ENCODE measurements around the gene GAPDHS. TPM values are rescaled to one million over a fixed set of nuclear protein-coding genes. Genes with fewer than 3 reads are reported as not detected.
A peak's percentile ranks its signal among the peaks of the same experiment; 100 is the strongest.

The GAPDHS gene
- polyA plus RNA-seq, 1 donor from 2014 or later, result not detected

GRCh38 chr19:35502751-35503150 is 30.5 kb upstream of the GAPDHS start:
- Mint-ChIP-seq H3K4me1 (peaks cover 0 to 2% (median 1%) of the 10 kb centered on the region in 3 donors), H3K27ac (no peak overlapping the region), H3K27me3 (peaks cover 24% of the 10 kb centered on the region), H3K4me3 (no peak overlapping the region), H3K36me3 (peaks cover 3% of the 10 kb centered on the region), H3K9me3 (no peaks in the 10 kb centered on the region)

- no peaks in the 10 kb centered on the region for H3K9me3 Mint-ChIP-seq
- peaks cover 3 to 12% (median 11%) of the 10 kb centered on the region in 3 donors for H3K4me1 Mint-ChIP-seq
- H3K27me3 Mint-ChIP-seq, result peaks cover 30% of the 10 kb centered on the region
- H3K36me3 Mint-ChIP-seq, result peaks cover 2% of the 10 kb centered on the region
- no peak overlapping the region for H3K27ac Mint-ChIP-seq
- H3K4me3 Mint-ChIP-seq, result no peak overlapping the region
Observed at GRCh38 chr19:35506011-35506410, 27.2 kb upstream of the GAPDHS start.

- Mint-ChIP-seq H3K27ac (peak overlapping the region in 1 of 3 donors; percentile 5), H3K9me3 (no peaks in the 10 kb centered on the region), H3K4me3 (no peak overlapping the region), H3K36me3 (peaks cover 2% of the 10 kb centered on the region), H3K27me3 (peaks cover 27% of the 10 kb centered on the region), H3K4me1 (peaks cover 3 to 12% (median 11%) of the 10 kb centered on the region in 3 donors)
Observed at GRCh38 chr19:35507561-35507960, 25.7 kb upstream of the GAPDHS start.

GRCh38 chr19:35508129-35508528 is 25.1 kb upstream of the GAPDHS start:
- Mint-ChIP-seq H3K36me3 (no peaks in the 10 kb centered on the region), H3K27ac (no peak overlapping the region), H3K27me3 (peaks cover 27% of the 10 kb centered on the region), H3K9me3 (no peaks in the 10 kb centered on the region), H3K4me3 (no peak overlapping the region), H3K4me1 (peaks cover 3 to 12% (median 11%) of the 10 kb centered on the region in 3 donors)

DNA sequence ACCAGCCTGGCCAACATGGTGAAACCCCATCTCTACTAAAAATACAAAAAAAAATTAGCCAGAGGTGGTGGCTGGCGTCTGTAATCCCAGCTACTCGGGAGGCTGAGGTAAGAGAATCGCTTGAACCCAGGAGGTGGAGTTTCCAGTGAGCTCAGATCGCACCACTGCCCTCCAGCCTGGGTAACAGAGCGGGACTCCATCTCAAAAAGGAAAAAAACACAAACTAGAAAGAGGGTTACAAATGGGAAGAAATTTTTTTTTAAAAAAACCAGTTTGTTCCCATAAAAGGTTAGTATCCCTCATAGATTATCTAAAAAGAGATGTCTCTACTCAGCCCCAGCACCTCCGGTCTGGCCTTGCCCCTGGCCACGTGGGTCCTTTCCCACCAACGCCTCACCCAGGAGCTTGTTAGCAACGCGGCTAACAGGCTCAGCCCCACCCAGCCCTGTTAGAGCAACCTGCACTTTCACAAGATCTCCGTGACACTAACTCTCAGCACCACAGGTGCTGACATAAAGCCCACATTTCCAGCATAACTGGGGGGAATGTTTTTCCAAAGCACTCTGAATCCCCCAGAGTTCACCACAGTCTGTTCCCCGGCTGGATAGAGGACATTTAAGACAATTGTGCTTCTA is 24.1 kb upstream of the GAPDHS start:
- no peaks in the 10 kb centered on the region for H3K9me3 Mint-ChIP-seq
- H3K27me3 Mint-ChIP-seq, result peaks cover 25% of the 10 kb centered on the region
- H3K4me1 Mint-ChIP-seq, result peaks cover 3 to 12% (median 11%) of the 10 kb centered on the region in 3 donors
- peak overlapping the region; percentile 2 to 88 (median 77) for H3K4me3 Mint-ChIP-seq
- no peaks in the 10 kb centered on the region for H3K36me3 Mint-ChIP-seq
- H3K27ac Mint-ChIP-seq, result no peak overlapping the region

DNA sequence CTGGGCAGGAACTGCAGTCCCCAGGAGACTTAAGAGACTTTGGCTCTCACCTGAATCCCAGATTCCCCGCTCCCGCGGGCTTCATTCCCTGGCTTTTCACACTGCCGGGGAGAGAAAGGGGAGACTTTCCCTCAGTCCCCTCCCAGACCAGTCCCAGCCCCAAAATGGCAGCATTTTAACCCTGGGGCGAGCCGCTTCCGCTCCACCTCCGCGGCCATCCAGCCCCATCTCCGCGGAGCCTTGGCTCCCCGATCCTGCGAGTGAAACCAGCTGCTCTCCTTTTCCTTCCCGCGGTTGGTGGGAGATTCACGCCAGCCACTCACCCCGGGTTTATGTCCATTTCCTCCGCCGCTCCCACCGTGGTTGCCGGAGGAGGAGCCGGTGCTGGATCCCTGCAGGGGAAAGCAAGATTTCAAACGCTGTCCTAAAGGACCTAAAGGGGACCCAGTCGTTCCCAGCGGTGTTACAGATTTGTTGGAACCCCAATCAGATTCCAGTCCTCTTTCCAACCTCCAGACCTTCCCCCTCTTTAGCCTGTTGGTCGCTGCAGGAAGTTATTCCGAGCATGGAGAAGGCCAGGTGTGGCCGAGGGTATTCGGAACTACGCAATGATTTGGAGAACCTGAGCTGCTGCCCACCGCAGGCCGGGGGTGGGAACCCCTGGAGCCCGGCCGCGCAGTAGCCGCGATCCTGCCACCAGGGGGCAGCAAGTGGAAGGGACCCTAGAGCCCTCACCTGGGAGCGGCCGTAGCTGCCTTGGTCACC is 23.2 kb upstream of the GAPDHS start:
- Mint-ChIP-seq H3K4me3 (peak overlapping the region; percentile 2 to 88 (median 77)), H3K9me3 (no peaks in the 10 kb centered on the region), H3K36me3 (no peaks in the 10 kb centered on the region), H3K27me3 (peaks cover 25% of the 10 kb centered on the region), H3K27ac (no peak overlapping the region), H3K4me1 (peaks cover 3 to 12% (median 11%) of the 10 kb centered on the region in 3 donors)

GRCh38 chr19:35510626-35510964 is 22.7 kb upstream of the GAPDHS start:
- H3K4me3 Mint-ChIP-seq, result peak overlapping the region; percentile 2 to 88 (median 77)
- H3K27me3 Mint-ChIP-seq, result peaks cover 21% of the 10 kb centered on the region
- no peak overlapping the region for H3K27ac Mint-ChIP-seq
- peaks cover 3 to 12% (median 11%) of the 10 kb centered on the region in 3 donors for H3K4me1 Mint-ChIP-seq
- no peaks in the 10 kb centered on the region for H3K36me3 Mint-ChIP-seq
- no peaks in the 10 kb centered on the region for H3K9me3 Mint-ChIP-seq

DNA sequence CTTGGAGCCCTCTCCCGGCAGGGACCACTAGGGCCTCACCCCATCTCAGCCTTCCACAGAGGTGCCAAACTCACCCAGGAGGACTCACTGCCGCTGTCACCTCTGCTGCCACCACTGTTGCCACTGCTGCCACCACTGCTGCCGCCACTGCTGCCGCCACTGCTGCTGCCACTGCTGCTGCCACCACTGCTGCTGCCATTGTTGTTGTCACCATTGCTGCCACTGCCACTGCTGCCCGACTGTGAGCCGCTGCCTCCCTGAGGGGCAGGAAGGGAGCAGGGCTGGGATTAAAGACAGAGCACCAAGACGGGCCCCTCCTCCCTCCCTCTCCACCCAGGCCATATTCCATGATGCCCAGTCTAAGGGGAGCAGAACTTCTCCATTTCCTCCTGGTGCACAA is 21.9 kb upstream of the GAPDHS start:
- no peak overlapping the region for H3K4me3 Mint-ChIP-seq
- H3K27ac Mint-ChIP-seq, result no peak overlapping the region
- no peaks in the 10 kb centered on the region for H3K36me3 Mint-ChIP-seq

DNA sequence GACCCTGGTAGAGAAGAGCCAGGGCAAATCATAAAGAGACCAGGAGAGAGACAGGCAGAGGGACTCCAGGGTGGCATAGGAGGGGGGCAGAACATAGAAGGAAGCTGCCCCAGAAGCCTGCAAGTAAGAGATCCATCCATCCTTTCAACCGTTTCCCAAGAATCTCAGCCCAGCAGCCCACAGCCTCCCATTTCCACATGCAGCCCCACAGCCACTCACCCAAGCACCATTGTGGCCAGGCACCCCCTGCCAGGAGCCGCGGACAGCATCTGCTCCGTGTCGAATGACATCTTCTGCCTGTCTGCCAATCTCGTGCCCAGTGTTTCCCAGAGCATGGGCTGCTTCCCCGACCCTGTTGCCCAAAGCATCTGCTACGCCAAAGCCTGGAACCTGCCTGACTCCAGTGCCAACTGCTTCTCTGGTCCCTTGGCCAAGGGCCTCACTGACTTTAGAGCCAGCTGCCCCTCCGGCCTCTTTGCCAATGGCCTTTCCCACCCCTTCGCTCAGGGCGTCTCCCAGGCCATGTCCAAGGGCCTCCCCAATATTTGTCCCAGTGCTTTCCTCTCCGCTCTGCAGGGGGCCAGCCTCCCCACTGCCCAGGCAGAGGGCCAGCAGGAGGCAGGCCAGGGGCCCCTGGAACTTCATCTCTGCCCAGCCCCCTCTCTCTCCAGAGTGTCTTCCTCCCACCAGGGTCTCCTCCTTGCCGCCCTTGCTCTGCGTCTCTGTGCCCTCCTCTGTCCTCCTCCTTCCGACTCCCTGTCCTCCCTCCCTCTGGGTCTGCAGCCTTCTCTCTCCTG is 20.2 kb upstream of the GAPDHS start:
- Mint-ChIP-seq H3K9me3 (peaks cover 0 to 2% (median 0%) of the 10 kb centered on the region in 3 donors), H3K4me1 (peaks cover 3 to 10% (median 10%) of the 10 kb centered on the region in 3 donors), H3K27ac (peak overlapping the region in 1 of 3 donors; percentile 27), H3K27me3 (peaks cover 13% of the 10 kb centered on the region), H3K4me3 (no peak overlapping the region), H3K36me3 (peaks cover 2% of the 10 kb centered on the region)

More for the DNA sequence above, 21.9 kb upstream of the GAPDHS start:
- H3K4me1 Mint-ChIP-seq, result peaks cover 3 to 12% (median 11%) of the 10 kb centered on the region in 3 donors
- peaks cover 18% of the 10 kb centered on the region for H3K27me3 Mint-ChIP-seq
- no peaks in the 10 kb centered on the region for H3K9me3 Mint-ChIP-seq

GRCh38 chr19:35513628-35514281 is 19.5 kb upstream of the GAPDHS start, which contains the start of gene DMKN:
Gene DMKN (minus strand): TSS chr19:35513649. CDS start chr19:35513475, 174 bp downstream.
- Mint-ChIP-seq H3K9me3 (peaks cover 0 to 2% (median 0%) of the 10 kb centered on the region in 3 donors), H3K4me3 (no peak within 1 kb of the TSS), H3K36me3 (peaks cover 2% of the 10 kb centered on the region), H3K4me1 (peaks cover 3 to 10% (median 4%) of the 10 kb centered on the region in 3 donors), H3K27ac (peak within 1 kb of the TSS in 1 of 3 donors; percentile 27), H3K27me3 (peaks cover 17% of the 10 kb centered on the region)

GRCh38 chr19:35514282-35514809 is 18.9 kb upstream of the GAPDHS start:
- Mint-ChIP-seq H3K27me3 (peaks cover 15% of the 10 kb centered on the region), H3K36me3 (peaks cover 2% of the 10 kb centered on the region), H3K4me3 (no peak overlapping the region), H3K9me3 (peaks cover 0 to 2% (median 0%) of the 10 kb centered on the region in 3 donors), H3K27ac (no peak overlapping the region), H3K4me1 (peaks cover 3 to 8% (median 3%) of the 10 kb centered on the region in 3 donors)

DNA sequence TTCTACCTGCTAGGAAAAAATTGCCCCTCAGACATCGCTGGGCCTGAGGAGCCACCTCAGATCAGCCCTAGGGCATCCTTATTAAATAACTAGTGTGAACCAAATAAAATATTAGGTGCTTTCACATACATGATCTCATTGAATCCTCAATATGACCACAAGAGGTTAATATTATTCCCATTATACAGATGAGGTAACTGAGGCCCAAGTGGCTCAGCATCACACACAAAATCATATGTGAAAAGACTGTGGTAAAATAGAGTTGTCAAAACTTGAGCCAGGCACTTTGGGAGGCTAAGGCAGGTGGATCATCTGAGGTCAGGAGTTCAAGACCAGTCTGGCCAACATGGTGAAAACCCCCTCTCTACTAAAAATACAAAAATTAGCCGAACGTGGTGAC is 16.9 kb upstream of the GAPDHS start:
- Mint-ChIP-seq H3K4me3 (no peak overlapping the region), H3K36me3 (peaks cover 4% of the 10 kb centered on the region), H3K9me3 (peaks cover 0 to 5% (median 0%) of the 10 kb centered on the region in 3 donors), H3K27me3 (peaks cover 9% of the 10 kb centered on the region), H3K4me1 (no peaks in the 10 kb centered on the region), H3K27ac (no peak overlapping the region)

GRCh38 chr19:35517342-35517741 is 15.9 kb upstream of the GAPDHS start:
- Mint-ChIP-seq H3K4me1 (no peaks in the 10 kb centered on the region), H3K27me3 (peaks cover 7% of the 10 kb centered on the region), H3K36me3 (peaks cover 4% of the 10 kb centered on the region), H3K9me3 (peaks cover 0 to 5% (median 0%) of the 10 kb centered on the region in 3 donors), H3K4me3 (no peak overlapping the region), H3K27ac (peak overlapping the region in 1 of 3 donors; percentile 13)

GRCh38 chr19:35518313-35518712 is 14.9 kb upstream of the GAPDHS start:
- no peaks in the 10 kb centered on the region for H3K4me1 Mint-ChIP-seq
- peaks cover 4% of the 10 kb centered on the region for H3K36me3 Mint-ChIP-seq
- H3K4me3 Mint-ChIP-seq, result peak overlapping the region in 1 of 4 donors; percentile 32
- no peak overlapping the region for H3K27ac Mint-ChIP-seq
- peaks cover 7% of the 10 kb centered on the region for H3K27me3 Mint-ChIP-seq
- peaks cover 0 to 5% (median 0%) of the 10 kb centered on the region in 3 donors for H3K9me3 Mint-ChIP-seq

All from IgD-negative memory B cell (primary cell).